ENCODE data around the gene PRRG2.

Gene PRRG2

DNA sequence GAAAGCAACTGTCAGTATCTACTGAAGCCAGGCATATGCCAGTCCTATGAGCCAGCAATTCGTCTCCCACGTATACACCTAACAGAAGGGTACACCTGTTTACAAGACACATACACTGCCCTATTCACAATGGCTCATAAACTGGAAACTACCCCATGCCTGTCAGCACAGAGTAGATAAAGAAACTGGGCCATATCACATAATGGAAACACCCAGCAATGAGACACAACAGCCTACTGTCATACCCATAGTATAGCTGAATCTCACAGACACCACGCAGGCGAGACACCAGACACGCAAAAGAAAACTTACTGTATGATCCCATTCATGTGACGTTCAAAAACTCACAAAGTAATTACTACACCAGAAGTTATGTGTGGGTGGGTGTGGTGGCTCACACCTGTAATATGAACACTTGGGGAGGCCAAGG is 16.5 kb upstream of the PRRG2 start:
- no peak overlapping the region for H3K4me3 ChIP-seq (ENCODE audit: control insufficient read depth in 1 of 7, extremely low read depth in 1 of 7, insufficient read depth in 4 of 7, low read depth in 2 of 7, low read length in 6 of 7)
- peaks cover 0 to 4% (median 3%) of the 10 kb centered on the region in 4 experiments for H3K36me3 ChIP-seq (ENCODE audit: control insufficient read depth in 4 of 4, insufficient read depth in 4 of 4, low read length in 3 of 4)
- no peaks in the 10 kb centered on the region for H3K9me3 ChIP-seq (ENCODE audit: control extremely low read depth in 1 of 5, control insufficient read depth in 4 of 5, insufficient read depth in 2 of 5, low read depth in 1 of 5, low read length in 4 of 5)
- H3K27ac ChIP-seq (ENCODE audit: insufficient read depth in 1 of 2, low read depth in 1 of 2, low read length in 2 of 2, poor library complexity in 1 of 2, severe bottlenecking in 2 of 2), result no peak overlapping the region
- H3K27me3 ChIP-seq (replicated peaks in 2 of 5; ENCODE audit: control insufficient read depth in 4 of 5, insufficient read depth in 5 of 5, low read length in 4 of 5), result no peaks in the 10 kb centered on the region
- CTCF ChIA-PET, result interaction anchor here (0.7 to 3.0 kb wide), 5 partner anchors 13 to 92 kb away, joined by 3 to 13 read pairs (median 4); no protein-coding TSS in a partner anchor
- WGBS (ENCODE audit: insufficient coverage), result 90% methylated on average over 2 of the region's 6 CpGs
- peaks cover 0 to 22% (median 15%) of the 10 kb centered on the region in 4 experiments for H3K4me1 ChIP-seq (ENCODE audit: control extremely low read depth in 1 of 4, control insufficient read depth in 4 of 4, insufficient read depth in 4 of 4, low read length in 3 of 4)
- DNase-seq, result no peak
- POLR2A ChIA-PET, result no interaction called here

- no CpG with 5 or more reads among the region's 4 CpGs for WGBS (ENCODE audit: insufficient coverage)
- peaks cover 0 to 18% (median 9%) of the 10 kb centered on the region in 4 experiments for H3K4me1 ChIP-seq (ENCODE audit: control extremely low read depth in 1 of 4, control insufficient read depth in 4 of 4, insufficient read depth in 4 of 4, low read length in 3 of 4)
- H3K27me3 ChIP-seq (replicated peaks in 2 of 5; ENCODE audit: control insufficient read depth in 4 of 5, insufficient read depth in 5 of 5, low read length in 4 of 5), result no peaks in the 10 kb centered on the region
- H3K9me3 ChIP-seq (ENCODE audit: control extremely low read depth in 1 of 5, control insufficient read depth in 4 of 5, insufficient read depth in 2 of 5, low read depth in 1 of 5, low read length in 4 of 5), result no peaks in the 10 kb centered on the region
- POLR2A ChIA-PET, result no interaction called here
- CTCF ChIA-PET, result interaction anchor here (1.2 to 3.0 kb wide), 3 partner anchors 14 to 62 kb away, joined by 3 to 13 read pairs (median 7); no protein-coding TSS in a partner anchor
- H3K4me3 ChIP-seq (ENCODE audit: control insufficient read depth in 1 of 7, extremely low read depth in 1 of 7, insufficient read depth in 4 of 7, low read depth in 2 of 7, low read length in 6 of 7), result no peak overlapping the region
- H3K27ac ChIP-seq (ENCODE audit: insufficient read depth in 1 of 2, low read depth in 1 of 2, low read length in 2 of 2, poor library complexity in 1 of 2, severe bottlenecking in 2 of 2), result no peak overlapping the region
- no peaks in the 10 kb centered on the region for H3K36me3 ChIP-seq (ENCODE audit: control insufficient read depth in 4 of 4, insufficient read depth in 4 of 4, low read length in 3 of 4)
- no peak for DNase-seq
These were observed 15.9 kb upstream of the PRRG2 start for GRCh38 chr19:49565261-49565660.

- POLR2A ChIA-PET, result no interaction called here
- Histone ChIP-seq H3K27ac (ENCODE audit: insufficient read depth in 1 of 2, low read depth in 1 of 2, low read length in 2 of 2, poor library complexity in 1 of 2, severe bottlenecking in 2 of 2) (no peak overlapping the region), H3K36me3 (ENCODE audit: control insufficient read depth in 4 of 4, insufficient read depth in 4 of 4, low read length in 3 of 4) (no peaks in the 10 kb centered on the region), H3K4me3 (ENCODE audit: control insufficient read depth in 1 of 7, extremely low read depth in 1 of 7, insufficient read depth in 4 of 7, low read depth in 2 of 7, low read length in 6 of 7) (no peak overlapping the region), H3K27me3 (replicated peaks in 2 of 5; ENCODE audit: control insufficient read depth in 4 of 5, insufficient read depth in 5 of 5, low read length in 4 of 5) (no peaks in the 10 kb centered on the region), H3K9me3 (ENCODE audit: control extremely low read depth in 1 of 5, control insufficient read depth in 4 of 5, insufficient read depth in 2 of 5, low read depth in 1 of 5, low read length in 4 of 5) (no peaks in the 10 kb centered on the region), H3K4me1 (ENCODE audit: control extremely low read depth in 1 of 4, control insufficient read depth in 4 of 4, insufficient read depth in 4 of 4, low read length in 3 of 4) (peaks cover 0 to 18% (median 4%) of the 10 kb centered on the region in 4 experiments)
- no peak for DNase-seq
- CTCF ChIA-PET, result interaction anchor here (1.1 to 3.0 kb wide), 7 partner anchors 8 to 63 kb away, joined by 3 to 13 read pairs (median 4); no protein-coding TSS in a partner anchor
- 88% methylated on average over 3 of the region's 3 CpGs for WGBS (ENCODE audit: insufficient coverage)
These were observed 14.8 kb upstream of the PRRG2 start for GRCh38 chr19:49566302-49566701.

DNA sequence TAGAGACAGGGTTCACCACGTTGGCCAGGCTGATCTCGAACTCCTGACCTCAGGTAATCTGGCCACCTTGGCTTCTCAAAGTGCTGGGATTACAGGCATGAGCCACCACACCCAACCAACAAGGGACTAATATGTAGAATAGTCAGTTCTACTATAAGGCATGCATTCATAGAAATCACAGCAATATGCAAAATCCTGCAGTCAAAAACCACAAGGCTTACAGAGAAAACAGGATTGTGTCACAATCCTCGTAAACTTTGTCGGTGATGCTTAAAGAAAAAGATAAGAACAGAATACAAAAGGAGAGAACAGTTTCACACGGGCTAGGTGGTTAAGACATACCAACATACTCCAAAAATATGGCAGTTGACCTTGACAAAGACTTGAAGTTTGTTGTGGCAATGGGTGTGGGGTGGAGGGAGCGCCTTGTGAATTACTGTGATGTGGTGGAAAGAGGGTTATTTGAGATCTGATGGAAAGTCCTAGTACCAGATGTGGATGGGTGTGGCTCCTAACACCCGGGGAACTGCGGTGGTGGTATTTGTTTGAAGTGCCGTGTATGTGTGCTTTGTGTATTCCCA is 13.2 kb upstream of the PRRG2 start:
- POLR2A ChIA-PET, result no interaction called here
- 86% methylated on average over 6 of the region's 9 CpGs for WGBS (ENCODE audit: insufficient coverage)
- Histone ChIP-seq H3K36me3 (ENCODE audit: control insufficient read depth in 4 of 4, insufficient read depth in 4 of 4, low read length in 3 of 4) (peaks cover 0 to 1% (median under 1%) of the 10 kb centered on the region in 4 experiments), H3K27ac (ENCODE audit: insufficient read depth in 1 of 2, low read depth in 1 of 2, low read length in 2 of 2, poor library complexity in 1 of 2, severe bottlenecking in 2 of 2) (no peak overlapping the region), H3K4me1 (ENCODE audit: control extremely low read depth in 1 of 4, control insufficient read depth in 4 of 4, insufficient read depth in 4 of 4, low read length in 3 of 4) (peaks cover 0 to 14% (median 7%) of the 10 kb centered on the region in 4 experiments), H3K9me3 (ENCODE audit: control extremely low read depth in 1 of 5, control insufficient read depth in 4 of 5, insufficient read depth in 2 of 5, low read depth in 1 of 5, low read length in 4 of 5) (no peaks in the 10 kb centered on the region), H3K4me3 (ENCODE audit: control insufficient read depth in 1 of 7, extremely low read depth in 1 of 7, insufficient read depth in 4 of 7, low read depth in 2 of 7, low read length in 6 of 7) (no peak overlapping the region), H3K27me3 (replicated peaks in 2 of 5; ENCODE audit: control insufficient read depth in 4 of 5, insufficient read depth in 5 of 5, low read length in 4 of 5) (no peaks in the 10 kb centered on the region)
- DNase-seq, result peak in 1 of 3 donors; percentile 42
- CTCF ChIA-PET, result interaction anchor here (0.6 to 7.0 kb wide), 5 partner anchors 8 to 68 kb away, joined by 3 to 70 read pairs (median 9); no protein-coding TSS in a partner anchor

DNA sequence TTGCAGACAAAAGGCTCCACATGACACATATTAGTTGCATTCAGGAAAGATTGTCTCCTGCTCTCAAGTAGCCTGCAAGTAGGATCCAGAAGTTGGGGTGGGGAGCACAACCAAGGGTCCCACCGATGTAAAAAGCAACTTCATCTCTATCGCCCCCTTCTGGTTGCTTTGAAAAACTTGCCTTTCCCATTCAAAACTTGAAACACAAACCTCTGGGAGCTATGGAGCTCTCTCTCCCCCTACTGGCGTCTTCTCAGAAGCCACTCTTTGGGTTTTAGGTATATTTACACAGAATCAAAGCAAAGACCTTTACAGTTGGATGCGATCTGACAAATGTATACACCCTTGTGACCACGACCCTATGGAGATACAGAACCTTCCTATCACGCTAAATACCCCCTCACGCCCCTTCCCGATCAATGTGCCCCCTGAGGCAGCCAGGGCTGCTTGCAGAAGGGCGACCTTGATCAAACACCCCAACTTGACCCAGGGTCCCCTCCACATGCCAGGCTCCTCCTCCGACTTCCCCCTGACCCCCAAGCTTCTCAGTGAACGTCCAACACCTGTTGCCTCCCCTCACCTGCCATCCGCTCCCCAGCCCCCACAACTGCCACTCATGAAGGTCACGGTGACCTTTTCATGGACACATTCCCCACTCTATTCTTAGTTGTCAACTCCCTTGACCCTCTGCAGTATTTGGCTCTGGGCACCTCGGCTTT is 10.8 kb upstream of the PRRG2 start:
- POLR2A ChIA-PET, result no interaction called here
- no peak overlapping the region for H3K27ac ChIP-seq (ENCODE audit: insufficient read depth in 1 of 2, low read depth in 1 of 2, low read length in 2 of 2, poor library complexity in 1 of 2, severe bottlenecking in 2 of 2)
- H3K27me3 ChIP-seq (replicated peaks in 2 of 5; ENCODE audit: control insufficient read depth in 4 of 5, insufficient read depth in 5 of 5, low read length in 4 of 5), result no peaks in the 10 kb centered on the region
- peaks cover 0 to 14% (median 7%) of the 10 kb centered on the region in 4 experiments for H3K4me1 ChIP-seq (ENCODE audit: control extremely low read depth in 1 of 4, control insufficient read depth in 4 of 4, insufficient read depth in 4 of 4, low read length in 3 of 4)
- no peaks in the 10 kb centered on the region for H3K9me3 ChIP-seq (ENCODE audit: control extremely low read depth in 1 of 5, control insufficient read depth in 4 of 5, insufficient read depth in 2 of 5, low read depth in 1 of 5, low read length in 4 of 5)
- no peak overlapping the region for H3K4me3 ChIP-seq (ENCODE audit: control insufficient read depth in 1 of 7, extremely low read depth in 1 of 7, insufficient read depth in 4 of 7, low read depth in 2 of 7, low read length in 6 of 7)
- DNase-seq, result peak; percentile 90 to 96 (median 91)
- WGBS (ENCODE audit: insufficient coverage), result 37% methylated on average over 9 of the region's 14 CpGs
- CTCF ChIA-PET, result interaction anchor here (0.5 to 7.0 kb wide), 21 partner anchors 10 to 108 kb away, joined by 3 to 70 read pairs (median 6); partner anchors contain the start of genes FLT3LG, NOSIP and PRRG2
- peaks cover 4 to 18% (median 10%) of the 10 kb centered on the region in 4 experiments for H3K36me3 ChIP-seq (ENCODE audit: control insufficient read depth in 4 of 4, insufficient read depth in 4 of 4, low read length in 3 of 4)

DNA sequence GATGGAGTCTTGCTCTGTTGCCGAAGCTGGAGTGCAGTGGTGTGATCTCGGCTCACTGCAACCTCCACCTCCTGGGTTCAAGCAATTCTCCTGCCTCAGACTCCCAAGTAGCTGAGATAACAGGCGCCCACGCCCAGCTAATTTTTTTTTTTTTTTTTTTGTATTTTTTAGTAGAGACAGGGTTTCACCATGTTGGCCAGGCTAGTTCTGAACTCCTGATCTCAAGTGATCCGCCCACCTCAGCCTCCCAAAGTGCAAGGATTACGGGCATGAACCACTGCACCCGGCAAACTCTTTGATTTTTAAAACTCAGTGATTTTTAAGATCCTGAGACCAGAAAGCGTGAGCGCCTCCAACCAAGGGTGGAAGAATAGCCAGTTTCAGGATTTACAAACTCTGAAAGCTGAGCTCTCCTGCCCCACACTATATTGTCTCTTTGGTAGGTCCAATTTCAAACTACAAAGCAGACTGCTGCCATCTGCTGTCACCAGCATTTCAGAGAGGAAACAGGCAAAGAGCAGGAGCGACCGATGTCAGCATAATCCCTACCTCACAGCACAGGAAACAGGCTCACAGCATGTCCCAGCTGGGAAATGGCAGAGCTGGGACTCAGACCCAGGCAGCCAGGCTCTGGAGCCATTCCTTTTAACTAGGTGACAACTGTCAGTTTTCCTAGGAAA is 10.0 kb upstream of the PRRG2 start:
- peak; percentile 33 to 42 (median 34) for DNase-seq
- H3K9me3 ChIP-seq (ENCODE audit: control extremely low read depth in 1 of 5, control insufficient read depth in 4 of 5, insufficient read depth in 2 of 5, low read depth in 1 of 5, low read length in 4 of 5), result no peaks in the 10 kb centered on the region
- peaks cover 0 to 14% (median 7%) of the 10 kb centered on the region in 4 experiments for H3K4me1 ChIP-seq (ENCODE audit: control extremely low read depth in 1 of 4, control insufficient read depth in 4 of 4, insufficient read depth in 4 of 4, low read length in 3 of 4)
- H3K27me3 ChIP-seq (replicated peaks in 2 of 5; ENCODE audit: control insufficient read depth in 4 of 5, insufficient read depth in 5 of 5, low read length in 4 of 5), result no peaks in the 10 kb centered on the region
- WGBS (ENCODE audit: insufficient coverage), result 65% methylated on average over 7 of the region's 11 CpGs
- no peak overlapping the region for H3K4me3 ChIP-seq (ENCODE audit: control insufficient read depth in 1 of 7, extremely low read depth in 1 of 7, insufficient read depth in 4 of 7, low read depth in 2 of 7, low read length in 6 of 7)
- peaks cover 5 to 24% (median 14%) of the 10 kb centered on the region in 4 experiments for H3K36me3 ChIP-seq (ENCODE audit: control insufficient read depth in 4 of 4, insufficient read depth in 4 of 4, low read length in 3 of 4)
- ChIA-PET CTCF (interaction anchor here (0.5 to 7.0 kb wide), 18 partner anchors 9 to 107 kb away, joined by 3 to 70 read pairs (median 5); partner anchors contain the start of genes NOSIP, PRRG2 and RCN3), POLR2A (no interaction called here)
- peak overlapping the region in 1 of 2 experiments; percentile 29 for H3K27ac ChIP-seq (ENCODE audit: insufficient read depth in 1 of 2, low read depth in 1 of 2, low read length in 2 of 2, poor library complexity in 1 of 2, severe bottlenecking in 2 of 2)

Measured in common myeloid progenitor, CD34-positive (primary cell).